Spinal cord (tissue), 10 donors: ENCODE measurements around the gene IFT88. TPM values are rescaled to one million over a fixed set of nuclear protein-coding genes. Genes with fewer than 3 reads are reported as not detected.

Experiments used
- DNase-seq, 6 donors: peaks; one replicate each; pipeline versions ENCODE4 v3.0.0 to v3.0.0-alpha.2; 2013 to 2015; ENCODE audit warnings: low spot score in 6 of 6, low read depth in 4 of 6
- H3K27ac ChIP-seq: one replicate; pipeline ENCODE4 v1.5.1; 2013; ENCODE audit warnings: low read depth, low read length, control low read depth
- H3K27me3 ChIP-seq: one replicate; pipeline ENCODE4 v1.6.1; 2013; ENCODE audit warnings: low read length; ENCODE audit not compliant: control insufficient read depth, insufficient read depth
- H3K36me3 ChIP-seq: one replicate; pipeline ENCODE4 v1.6.1; 2013; ENCODE audit warnings: low read length; ENCODE audit not compliant: control insufficient read depth, insufficient read depth
- H3K4me1 ChIP-seq: one replicate; pipeline ENCODE4 v1.6.1; 2013; ENCODE audit warnings: low read length; ENCODE audit not compliant: control insufficient read depth, insufficient read depth
- H3K4me3 ChIP-seq: one replicate; pipeline ENCODE4 v1.5.1; 2013; ENCODE audit warnings: low read depth, low read length, control low read depth
- H3K9me3 ChIP-seq: one replicate; pipeline ENCODE4 v1.6.1; 2013; ENCODE audit warnings: low read length; ENCODE audit not compliant: control insufficient read depth, insufficient read depth
- WGBS: methylation state at CpG from one replicate; pipeline ENCODE4 v1.1.5; 2013; ENCODE audit warnings: missing lambda C conversion rate; ENCODE audit not compliant: insufficient coverage; 5-methylcytosine and 5-hydroxymethylcytosine counted together
- polyA plus RNA-seq, 2 donors: library from polyadenylated mRNA; unstranded; fragments of 120-200 nt; gene quantifications; one replicate each; pipeline ENCODE4 v1.2.1, GENCODE V29; 2013; ENCODE audit not compliant: insufficient read length in 2 of 2
- total RNA-seq, 2 donors: library from RNA; depleted of rRNA in 1 of 2; stranded (reverse); fragments of 120-200 nt in 1 of 2; fragments of >200 nt in 1 of 2; gene quantifications; one replicate each; pipeline versions ENCODE4 v1.2.3 to v1.2.4, GENCODE V29; 2013 to 2014
- donor health status: healthy.

The IFT88 gene
- total and polyA plus RNA-seq, 4 donors: 23.1 to 31.6 (median 27.8) TPM

GRCh38 chr13:20583803-20584293 is 16.9 kb downstream of the IFT88 start:
- H3K36me3 ChIP-seq: no peaks in the 10 kb centered on the region
- H3K9me3 ChIP-seq: peaks cover 6% of the 10 kb centered on the region
- H3K27me3 ChIP-seq: no peaks in the 10 kb centered on the region
- no peak for DNase-seq
- WGBS: no CpG with 5 or more reads among the region's 1 CpG
- H3K27ac ChIP-seq: no peak overlapping the region
- H3K4me3 ChIP-seq: no peak overlapping the region
- no peaks in the 10 kb centered on the region for H3K4me1 ChIP-seq

GRCh38 chr13:20585371-20585770 is 18.4 kb downstream of the IFT88 start:
- H3K27me3 ChIP-seq: no peaks in the 10 kb centered on the region
- peaks cover 6% of the 10 kb centered on the region for H3K9me3 ChIP-seq
- no peak overlapping the region for H3K27ac ChIP-seq
- DNase-seq: no peak
- no peaks in the 10 kb centered on the region for H3K4me1 ChIP-seq
- whole genome bisulfite sequencing: 100% methylated on average over 1 of the region's 2 CpGs
- H3K4me3 ChIP-seq: no peak overlapping the region
- no peaks in the 10 kb centered on the region for H3K36me3 ChIP-seq

- 69% methylated on average over 2 of the region's 4 CpGs for WGBS
- Histone ChIP-seq H3K4me1 (no peaks in the 10 kb centered on the region), H3K27me3 (no peaks in the 10 kb centered on the region), H3K4me3 (no peak overlapping the region), H3K9me3 (peaks cover 4% of the 10 kb centered on the region), H3K36me3 (peaks cover 3% of the 10 kb centered on the region), H3K27ac (no peak overlapping the region)
- DNase-seq: no peak
Measured at GRCh38 chr13:20588529-20589110, 21.7 kb downstream of the IFT88 start.

GRCh38 chr13:20590561-20590960 is 23.6 kb downstream of the IFT88 start:
- Histone ChIP-seq H3K4me1 (no peaks in the 10 kb centered on the region), H3K9me3 (no peaks in the 10 kb centered on the region), H3K36me3 (peaks cover 3% of the 10 kb centered on the region), H3K27ac (no peak overlapping the region), H3K4me3 (no peak overlapping the region), H3K27me3 (no peaks in the 10 kb centered on the region)
- no peak for DNase-seq
- no CpG with 5 or more reads among the region's 2 CpGs for WGBS

GRCh38 chr13:20592606-20593005 is 25.6 kb downstream of the IFT88 start:
- Histone ChIP-seq H3K27me3 (no peaks in the 10 kb centered on the region), H3K9me3 (no peaks in the 10 kb centered on the region), H3K27ac (no peak overlapping the region), H3K4me3 (no peak overlapping the region), H3K36me3 (peaks cover 3% of the 10 kb centered on the region), H3K4me1 (no peaks in the 10 kb centered on the region)
- no peak for DNase-seq
- no CpG with 5 or more reads among the region's 4 CpGs for WGBS

- WGBS: 86% methylated on average over 1 of the region's 2 CpGs
- Histone ChIP-seq H3K4me3 (no peak overlapping the region), H3K4me1 (no peaks in the 10 kb centered on the region), H3K27ac (no peak overlapping the region), H3K27me3 (no peaks in the 10 kb centered on the region), H3K36me3 (peaks cover 3% of the 10 kb centered on the region), H3K9me3 (no peaks in the 10 kb centered on the region)
- DNase-seq: no peak
Measured at GRCh38 chr13:20594280-20594679, 27.3 kb downstream of the IFT88 start.

- H3K4me1 ChIP-seq: peaks cover 9% of the 10 kb centered on the region
- no peak overlapping the region for H3K4me3 ChIP-seq
- H3K36me3 ChIP-seq: peaks cover 32% of the 10 kb centered on the region
- H3K27ac ChIP-seq: no peak overlapping the region
- no peak for DNase-seq
- H3K9me3 ChIP-seq: no peaks in the 10 kb centered on the region
- H3K27me3 ChIP-seq: no peaks in the 10 kb centered on the region
- 98% methylated on average over 15 of the region's 15 CpGs for WGBS
Measured at GRCh38 chr13:20607015-20607414, 40.1 kb downstream of the IFT88 start.

GRCh38 chr13:20608438-20609020 is 41.6 kb downstream of the IFT88 start:
- no peaks in the 10 kb centered on the region for H3K9me3 ChIP-seq
- WGBS: 71% methylated on average over 9 of the region's 10 CpGs
- peaks cover 9% of the 10 kb centered on the region for H3K4me1 ChIP-seq
- no peak overlapping the region for H3K27ac ChIP-seq
- H3K27me3 ChIP-seq: no peaks in the 10 kb centered on the region
- DNase-seq: peak in 2 of 6 donors; percentile 7 to 39
- H3K4me3 ChIP-seq: no peak overlapping the region
- H3K36me3 ChIP-seq: peaks cover 28% of the 10 kb centered on the region

- Histone ChIP-seq H3K4me3 (no peak overlapping the region), H3K27me3 (no peaks in the 10 kb centered on the region), H3K36me3 (peaks cover 23% of the 10 kb centered on the region), H3K9me3 (no peaks in the 10 kb centered on the region), H3K4me1 (peaks cover 9% of the 10 kb centered on the region), H3K27ac (no peak overlapping the region)
- DNase-seq: no peak
- 87% methylated on average over 5 of the region's 6 CpGs for WGBS
Measured at GRCh38 chr13:20609145-20609544, 42.2 kb downstream of the IFT88 start.

GRCh38 chr13:20610006-20610405 is 43.0 kb downstream of the IFT88 start:
- 70% methylated on average over 4 of the region's 4 CpGs for WGBS
- H3K36me3 ChIP-seq: peaks cover 23% of the 10 kb centered on the region
- H3K4me3 ChIP-seq: no peak overlapping the region
- no peaks in the 10 kb centered on the region for H3K9me3 ChIP-seq
- no peaks in the 10 kb centered on the region for H3K27me3 ChIP-seq
- no peak overlapping the region for H3K27ac ChIP-seq
- peaks cover 9% of the 10 kb centered on the region for H3K4me1 ChIP-seq
- no peak for DNase-seq
